Esophagus muscularis mucosa (tissue), 4 donors: Measurements from ENCODE around the gene ACVR1B.

Source experiments
- CTCF ChIP-seq, 3 experiments: fragments of 200-600 bp in 2 of 3; fragments of 450-650 bp in 1 of 3; sonication (generic) in 2 of 3; IDR thresholded peaks; one replicate each; pipeline ENCODE4 v1.5.1; 2017 to 2019; ENCODE audit warnings: antibody characterized with exemption in 3 of 3, mild to moderate bottlenecking in 2 of 3, moderate library complexity in 1 of 3
- EP300 ChIP-seq: sonication (generic); formaldehyde crosslinking; IDR thresholded peaks from one replicate; pipeline ENCODE4 v1.6.1; 2017; ENCODE audit warnings: antibody characterized with exemption
- POLR2A ChIP-seq: fragments of 450-650 bp; IDR thresholded peaks from one replicate; pipeline ENCODE4 v1.6.1; 2017; ENCODE audit warnings: antibody characterized with exemption, moderate library complexity, mild to moderate bottlenecking, low read depth
- POLR2AphosphoS5 ChIP-seq, 2 donors: sonication (generic); formaldehyde crosslinking; IDR thresholded peaks; one replicate each; pipeline ENCODE4 v1.6.1; 2017; ENCODE audit warnings: antibody characterized with exemption in 2 of 2

GRCh38 chr12:52024845-52025230 lies 73.3 kb downstream of the ACVR1B start:
- TF ChIP-seq CTCF (IDR thresholded peaks at IDR 0.05) (no peak), POLR2A (no peak), POLR2AphosphoS5 (IDR thresholded peaks at IDR 0.05) (peak; percentile 7 to 70), EP300 (no peak)
